Endometrial microvascular endothelial cells (primary cell): Measurements from ENCODE around the gene GATAD1. TPM values are rescaled to one million over a fixed set of nuclear protein-coding genes. Genes with fewer than 3 reads are reported as not detected.

Source experiments
- total RNA-seq: library from RNA; depleted of rRNA; stranded (reverse); fragments of >200 nt; gene quantifications from one replicate; pipeline ENCODE4 v1.2.3, GENCODE V29; 2015; ENCODE audit errors: inconsistent ontology term

The GATAD1 gene
- total RNA-seq, 1 donor from 2014 or later: 15.4 TPM

Other genes with a start within 250 kb of the GATAD1 start
- 25.9 TPM for gene KRIT1, start 201.6 kb upstream of the GATAD1 start, total RNA-seq
- gene ANKIB1, start 201.5 kb upstream of the GATAD1 start, total RNA-seq: 26.6 TPM
- not detected for gene ERVW-1, start 30.5 kb downstream of the GATAD1 start, total RNA-seq
- gene PEX1, start 81.0 kb downstream of the GATAD1 start, total RNA-seq: 9.9 TPM
- 6.4 TPM for gene RBM48, start 81.3 kb downstream of the GATAD1 start, total RNA-seq
- gene FAM133B, start 142.9 kb downstream of the GATAD1 start, total RNA-seq: 6.8 TPM